OCI-LY3 (cell line): ENCODE results near the gene MINDY4B.

Source experiments
- EZH2phosphoT487 ChIP-seq: fragments of 200-600 bp; shearing (Covaris generic); IDR thresholded peaks from 2 replicates; pipeline ENCODE4 v1.6.1; 2018; ENCODE audit warnings: antibody characterized with exemption, mixed run types, low read depth
- TF ChIP-seq, protein P1 (sequence below): fragments of 200-600, 300-600 bp; sonication (generic); IDR thresholded peaks from 2 replicates; pipeline ENCODE4 v1.5.1; 2014; ENCODE audit warnings: antibody characterized with exemption, low read length, low read depth

DNA sequence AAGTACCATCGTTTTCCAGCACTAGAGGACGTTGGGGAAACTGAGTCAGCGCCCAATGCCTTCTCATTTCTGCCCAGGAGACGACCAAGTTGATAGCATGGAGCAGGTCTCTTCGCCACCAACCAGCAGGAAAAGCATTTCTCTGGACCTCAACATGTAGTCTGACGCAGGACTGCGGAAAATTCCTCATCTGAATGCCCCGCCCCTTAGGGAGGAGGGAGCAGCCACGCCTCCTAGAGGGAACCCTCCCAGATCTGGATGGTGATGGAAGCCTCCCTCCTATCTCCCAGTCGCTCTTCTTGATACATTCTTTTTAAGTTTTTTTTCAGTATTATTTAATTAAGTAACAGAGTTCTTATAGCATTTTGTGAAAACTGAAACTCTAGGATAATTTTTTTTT is 17.4 kb upstream of the MINDY4B start:
- TF ChIP-seq, protein P1, sequence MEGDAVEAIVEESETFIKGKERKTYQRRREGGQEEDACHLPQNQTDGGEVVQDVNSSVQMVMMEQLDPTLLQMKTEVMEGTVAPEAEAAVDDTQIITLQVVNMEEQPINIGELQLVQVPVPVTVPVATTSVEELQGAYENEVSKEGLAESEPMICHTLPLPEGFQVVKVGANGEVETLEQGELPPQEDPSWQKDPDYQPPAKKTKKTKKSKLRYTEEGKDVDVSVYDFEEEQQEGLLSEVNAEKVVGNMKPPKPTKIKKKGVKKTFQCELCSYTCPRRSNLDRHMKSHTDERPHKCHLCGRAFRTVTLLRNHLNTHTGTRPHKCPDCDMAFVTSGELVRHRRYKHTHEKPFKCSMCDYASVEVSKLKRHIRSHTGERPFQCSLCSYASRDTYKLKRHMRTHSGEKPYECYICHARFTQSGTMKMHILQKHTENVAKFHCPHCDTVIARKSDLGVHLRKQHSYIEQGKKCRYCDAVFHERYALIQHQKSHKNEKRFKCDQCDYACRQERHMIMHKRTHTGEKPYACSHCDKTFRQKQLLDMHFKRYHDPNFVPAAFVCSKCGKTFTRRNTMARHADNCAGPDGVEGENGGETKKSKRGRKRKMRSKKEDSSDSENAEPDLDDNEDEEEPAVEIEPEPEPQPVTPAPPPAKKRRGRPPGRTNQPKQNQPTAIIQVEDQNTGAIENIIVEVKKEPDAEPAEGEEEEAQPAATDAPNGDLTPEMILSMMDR = no peak
- no peak for TF ChIP-seq EZH2phosphoT487
